HG03097 (cell line): ENCODE measurements around the gene HCAR1.
"Not testable (repeated sequence)": the region's sequence is repeated elsewhere in the genome, so short reads cannot be mapped to it uniquely, and the experiment has no call there.

Source experiments
- ATAC-seq: cut with Tn5 transposase; IDR thresholded peaks from one replicate; pipeline ENCODE4 v1.9.1; 2021; ENCODE audit not compliant: unreplicated experiment, low FRiP score

HCAR1 gene, protein sequence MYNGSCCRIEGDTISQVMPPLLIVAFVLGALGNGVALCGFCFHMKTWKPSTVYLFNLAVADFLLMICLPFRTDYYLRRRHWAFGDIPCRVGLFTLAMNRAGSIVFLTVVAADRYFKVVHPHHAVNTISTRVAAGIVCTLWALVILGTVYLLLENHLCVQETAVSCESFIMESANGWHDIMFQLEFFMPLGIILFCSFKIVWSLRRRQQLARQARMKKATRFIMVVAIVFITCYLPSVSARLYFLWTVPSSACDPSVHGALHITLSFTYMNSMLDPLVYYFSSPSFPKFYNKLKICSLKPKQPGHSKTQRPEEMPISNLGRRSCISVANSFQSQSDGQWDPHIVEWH

DNA sequence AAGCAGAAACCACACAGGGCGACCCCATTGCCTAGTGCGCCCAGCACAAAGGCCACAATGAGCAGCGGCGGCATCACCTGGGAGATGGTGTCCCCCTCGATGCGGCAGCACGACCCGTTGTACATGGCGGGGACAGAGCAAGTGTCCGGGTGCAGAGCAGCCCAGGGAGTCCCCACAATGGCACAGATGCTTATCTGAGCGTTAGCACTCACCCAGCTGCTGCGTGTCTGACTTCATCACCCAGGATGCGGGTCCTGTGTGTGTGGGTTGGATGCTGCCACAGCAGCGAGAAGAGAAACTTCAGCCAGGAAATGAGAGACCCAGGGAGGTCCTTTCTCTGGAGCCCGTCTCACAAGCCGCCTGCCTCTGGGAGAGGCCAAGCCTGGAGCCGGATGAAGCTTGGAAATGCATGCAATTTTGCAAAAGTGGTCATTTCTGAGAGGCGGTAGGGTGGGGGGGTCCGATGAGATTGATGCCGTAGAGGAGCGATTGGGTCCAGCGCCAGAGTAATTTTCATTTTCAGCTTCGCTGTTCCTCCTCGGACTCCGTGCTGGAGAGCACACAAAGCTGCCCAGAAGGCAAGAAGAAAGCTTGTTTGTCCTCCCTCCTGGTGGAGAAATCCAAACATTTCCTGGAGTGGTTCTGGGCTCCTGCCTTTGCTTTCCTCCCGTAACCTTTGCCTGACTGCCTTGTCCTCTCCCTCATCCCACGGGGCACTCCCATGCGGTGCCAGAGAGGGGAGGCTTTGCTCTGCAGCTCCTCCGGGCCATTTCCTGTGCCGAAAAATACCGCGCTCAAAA is at the start of gene HCAR1:
TSS of gene HCAR1 (minus strand) at position 630 of the 800 bp plus-strand sequence. CDS start at position 125, 505 bp downstream.
- ATAC-seq = no peak

DNA sequence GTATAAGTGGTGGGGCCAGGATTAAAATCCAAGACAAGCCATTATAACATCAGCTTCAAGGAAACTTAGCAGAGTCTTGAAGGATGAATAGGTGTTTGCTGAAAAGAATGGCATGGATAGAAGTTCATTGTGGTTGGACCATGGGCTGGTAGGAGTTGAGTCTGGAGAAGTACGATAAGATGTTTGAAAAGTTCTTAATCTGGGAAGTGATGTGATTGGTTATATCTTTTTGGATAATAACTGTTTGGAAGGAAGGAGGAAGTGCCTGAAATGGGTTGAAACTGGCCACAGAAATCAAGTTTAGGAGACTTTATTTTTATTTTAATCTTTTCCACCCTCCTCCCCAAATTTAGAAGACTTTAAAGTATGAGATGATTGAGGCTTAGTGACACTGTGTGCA is 26.9 kb upstream of the HCAR1 start:
- ATAC-seq = no peak

- no peak for ATAC-seq
Measured at GRCh38 chr12:122754790-122755189, 24.1 kb upstream of the HCAR1 start.

DNA sequence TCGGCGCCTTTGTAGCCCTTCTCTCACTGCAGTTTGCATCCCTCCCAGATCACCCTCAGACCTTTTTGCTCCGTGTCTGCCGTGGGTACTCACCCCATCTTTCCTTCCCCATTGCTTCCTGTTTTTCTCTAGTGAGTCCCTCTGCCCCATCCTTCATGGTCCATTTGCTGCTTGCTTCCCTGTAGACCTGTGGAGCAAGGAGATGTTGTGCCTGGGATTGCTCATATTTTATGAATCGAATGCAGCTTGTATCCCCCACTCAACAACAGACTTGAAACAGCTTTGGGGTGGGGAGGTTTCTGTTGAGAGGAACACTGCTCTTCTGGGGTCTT is 22.6 kb upstream of the HCAR1 start:
- no peak for ATAC-seq

GRCh38 chr12:122752464-122753318 is 22.0 kb upstream of the HCAR1 start, which contains the start of gene DENR:
Gene DENR, plus strand, starts transcription at chr12:122752824. Its CDS starts 878 bp downstream, at chr12:122753702.
- ATAC-seq = peak; percentile 93

DNA sequence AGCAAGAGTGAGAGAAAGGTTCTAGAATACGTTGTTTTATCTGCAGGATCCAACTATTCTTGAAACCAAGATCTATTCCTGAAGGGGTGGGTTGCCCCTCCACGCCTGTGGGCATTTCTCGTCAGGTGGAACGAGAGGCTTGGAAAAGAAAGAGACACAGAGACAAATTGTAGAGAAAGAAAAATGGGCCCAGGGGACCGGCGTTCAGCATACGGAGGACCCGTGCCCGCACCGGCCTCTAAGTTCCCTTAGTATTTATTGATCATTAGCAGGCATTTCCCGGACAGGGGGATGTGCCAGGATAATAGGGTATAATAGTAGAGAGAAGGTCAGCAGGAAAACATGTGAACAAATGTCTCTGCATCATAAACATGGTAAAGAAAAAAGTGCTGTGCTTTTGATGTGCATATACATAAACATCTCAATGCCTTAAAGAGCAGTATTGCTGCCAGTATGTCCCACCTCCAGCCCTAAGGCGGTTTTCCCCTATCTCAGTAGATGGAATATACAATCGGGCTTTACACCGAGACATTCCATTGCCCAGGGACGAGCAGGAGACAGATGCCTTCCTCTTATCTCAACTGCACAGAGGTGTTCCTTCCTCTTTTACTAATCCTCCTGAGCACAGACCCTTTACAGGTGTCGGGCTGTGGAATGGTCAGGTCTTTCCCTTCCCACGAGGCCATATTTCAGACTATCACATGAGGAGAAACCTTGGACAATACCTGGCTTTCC is 20.3 kb upstream of the HCAR1 start:
- ATAC-seq = not testable (repeated sequence)

- ATAC-seq = no peak
Measured at GRCh38 chr12:122749569-122750332, 19.1 kb upstream of the HCAR1 start.

- no peak for ATAC-seq
Measured at GRCh38 chr12:122747224-122748135, 16.8 kb upstream of the HCAR1 start.

DNA sequence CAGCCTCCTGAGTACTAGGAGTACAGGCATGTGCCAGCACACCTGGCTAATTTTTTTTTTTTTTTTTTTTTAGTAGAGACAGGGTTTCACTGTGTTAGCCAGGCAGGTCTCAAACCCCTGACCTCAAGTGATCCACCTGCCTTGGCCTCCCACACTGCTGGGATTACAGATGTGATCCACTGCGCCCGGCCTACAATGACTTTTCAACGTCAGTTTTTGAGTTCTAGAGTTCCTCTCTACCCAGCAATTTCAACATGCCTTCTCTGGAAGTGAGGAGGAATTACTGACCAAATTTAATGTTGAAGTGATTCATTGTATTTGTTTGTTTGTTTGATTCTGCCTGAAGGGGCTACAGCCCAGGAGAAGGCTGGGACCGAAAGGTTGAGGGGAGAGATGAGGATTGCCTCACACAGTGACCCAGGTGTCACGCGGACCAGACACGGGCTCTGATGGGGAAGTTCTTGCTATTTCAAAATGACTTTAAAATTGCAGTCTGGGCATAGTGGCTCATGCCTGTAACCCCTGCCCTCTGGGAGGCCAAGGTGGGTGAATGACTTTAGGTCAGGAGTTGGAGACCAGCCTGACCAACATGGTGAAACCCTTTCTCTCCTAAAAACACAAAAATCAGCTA is 13.4 kb upstream of the HCAR1 start:
- no peak for ATAC-seq

GRCh38 chr12:122740351-122740750 is 9.7 kb upstream of the HCAR1 start:
- no peak for ATAC-seq

- ATAC-seq = no peak
Measured at GRCh38 chr12:122738571-122738970, 7.9 kb upstream of the HCAR1 start.

GRCh38 chr12:122732611-122733010 is 2.0 kb upstream of the HCAR1 start:
- ATAC-seq = no peak

DNA sequence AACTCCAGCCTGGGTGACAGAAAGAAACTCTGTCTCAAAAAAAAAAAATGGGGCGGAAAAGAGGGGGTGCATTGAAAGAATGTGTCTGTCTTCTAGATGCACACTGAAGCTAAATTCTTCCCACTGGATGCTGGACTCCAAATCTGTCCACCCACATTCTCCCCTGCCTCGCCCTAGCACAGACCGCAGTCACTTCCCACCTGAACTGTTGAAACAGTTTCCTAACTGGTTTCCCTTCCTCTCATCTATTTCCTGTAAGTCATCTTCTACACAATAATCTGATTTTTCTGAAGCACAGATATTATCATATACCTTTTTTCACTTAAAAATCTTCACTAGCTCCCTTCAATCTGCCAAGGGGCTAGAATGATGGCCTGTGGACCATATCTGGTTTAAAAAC is 1.5 kb upstream of the HCAR1 start:
- ATAC-seq = no peak

- ATAC-seq = no peak
Measured at GRCh38 chr12:122729583-122730214, 945 bp downstream of the HCAR1 start.

- ATAC-seq = no peak
Measured at GRCh38 chr12:122726080-122726558, 4.5 kb downstream of the HCAR1 start.

GRCh38 chr12:122725452-122726079 is 5.1 kb downstream of the HCAR1 start:
- no peak for ATAC-seq

GRCh38 chr12:122724641-122725243 is 5.9 kb downstream of the HCAR1 start:
- ATAC-seq = peak; percentile 46
